ENCODE data around the gene RTTN. TPM values are rescaled to one million over a fixed set of nuclear protein-coding genes. Genes with fewer than 3 reads are reported as not detected.

The RTTN gene
- total and polyA plus RNA-seq, 10 of the 15 experiments (the other 5 are each of a cell fraction or from before 2014, with no cell fraction given): 9.4 to 36.6 (median 15.7) TPM

- WGBS (ENCODE audit: insufficient coverage, insufficient replicate concordance, low lambda C conversion rate, missing lambda C conversion rate): 74% methylated on average over 2 of the region's 2 CpGs
- Histone ChIP-seq H3K4me1 (ENCODE audit: control insufficient read depth, insufficient read depth, low read length) (no peaks in the 10 kb centered on the region), H3K9ac (ENCODE audit: control insufficient read depth, insufficient read depth, low read length) (no peak overlapping the region), H2AFZ (ENCODE audit: control insufficient read depth, low read depth, low read length) (no peak overlapping the region), H3K4me2 (ENCODE audit: control insufficient read depth, insufficient read depth) (no peak overlapping the region), H3K27ac (ENCODE audit: control insufficient read depth, insufficient read depth) (no peak overlapping the region), H3K36me3 (ENCODE audit: control insufficient read depth in 2 of 2, insufficient read depth in 2 of 2, low read length in 1 of 2) (peaks cover 4 to 11% of the 10 kb centered on the region in 2 experiments; a peak in 3 of 4 replicates), H4K20me1 (ENCODE audit: control insufficient read depth, insufficient read depth) (no peaks in the 10 kb centered on the region), H3K4me3 (no peak overlapping the region), H3K27me3 (replicated peaks in 1 of 2; ENCODE audit: control insufficient read depth in 2 of 2, insufficient read depth in 2 of 2, low read length in 1 of 2) (no peaks in the 10 kb centered on the region), H3K9me3 (replicated peaks; ENCODE audit: control insufficient read depth, insufficient read depth, low read length) (no peaks in the 10 kb centered on the region), H3K79me2 (ENCODE audit: control insufficient read depth, insufficient read depth, low read length) (no peaks in the 10 kb centered on the region)
- intact Hi-C loops (cut with micrococcal nuclease; ENCODE audit: unreplicated experiment) (no loop called here), in situ Hi-C loops (cut with MboI) (no loop called here)
- CTCF ChIA-PET: no interaction called here
- DNase-seq (ENCODE audit: low read depth, low spot score) (no peak), ATAC-seq (no peak), FAIRE-seq (no peak)
- BruUV-seq (replicated peaks): no TSS peak
- RAD21 ChIA-PET (ENCODE audit: unreplicated experiment): no interaction called here
- POLR2A ChIA-PET: no interaction called here
- no peak for TF ChIP-seq IRF4 (IDR thresholded peaks at IDR 0.05; ENCODE audit: low read depth, low read length)
- TF ChIP-seq TAF1 (IDR thresholded peaks at IDR 0.05; ENCODE audit: borderline replicate concordance, low read depth, low read length): no peak
- no peak for TF ChIP-seq NFYA (IDR thresholded peaks at IDR 0.05; ENCODE audit: borderline replicate concordance, low read depth, low read length)
- TF ChIP-seq IRF3 (IDR thresholded peaks at IDR 0.05): no peak
- TF ChIP-seq BRCA1 (IDR thresholded peaks at IDR 0.05; ENCODE audit: low read depth, low read length): no peak
- TF ChIP-seq POU2F2 (IDR thresholded peaks at IDR 0.05; ENCODE audit: borderline replicate concordance, low read depth, low read length): no peak
- no peak for TF ChIP-seq ZBTB11 (CRISPR knock-in tag; IDR thresholded peaks at IDR 0.05)
- TF ChIP-seq NBN (IDR thresholded peaks at IDR 0.05): no peak
- TF ChIP-seq TCF12 (IDR thresholded peaks at IDR 0.05; ENCODE audit: low read depth, low read length): no peak
- TF ChIP-seq RBBP5 (conservative IDR thresholded peaks at IDR 0.05): no peak
- TF ChIP-seq TCF3 (IDR thresholded peaks at IDR 0.05; ENCODE audit: borderline replicate concordance, insufficient read depth, low read depth, low read length): no peak
- TF ChIP-seq ZZZ3 (IDR thresholded peaks at IDR 0.05; ENCODE audit: control insufficient read depth, insufficient read length, low read depth): no peak
- TF ChIP-seq SIX5 (IDR thresholded peaks at IDR 0.05; ENCODE audit: low read depth, low read length, severe bottlenecking): no peak
- SMC1A ChIA-PET (ENCODE audit: uncharacterized antibody, unreplicated experiment): interaction anchor here (1.6 to 2.3 kb wide), 2 partner anchors 9 to 13 kb away, joined by 9 to 10 read pairs; no protein-coding TSS in a partner anchor
These were observed 186.4 kb downstream of the RTTN start for GRCh38 chr18:70019136-70019535.
